NCI-H146 treated with DMSO at 0.1 percent for 48 hours (cell line): ENCODE results near the gene GPR27.

Experiments used
- DNase-seq: peaks from one replicate; lab custom pipeline; 2025; ENCODE audit not compliant: unreplicated experiment; lab: John Stamatoyannopoulos, UW

Gene GPR27

GRCh38 chr3:71732637-71733036 lies 21.0 kb upstream of the GPR27 start:
- no peak for DNase-seq

- DNase-seq = no peak
These were observed 20.3 kb upstream of the GPR27 start for GRCh38 chr3:71733319-71733718.

GRCh38 chr3:71734881-71735280 lies 18.8 kb upstream of the GPR27 start:
- no peak for DNase-seq

GRCh38 chr3:71742621-71743020 lies 11.0 kb upstream of the GPR27 start:
- DNase-seq = no peak

- DNase-seq = no peak
These were observed 8.9 kb upstream of the GPR27 start for GRCh38 chr3:71744738-71745137.

- DNase-seq = no peak
These were observed 2.1 kb upstream of the GPR27 start for GRCh38 chr3:71751602-71752001.

- DNase-seq = no peak
These were observed 589 bp upstream of the GPR27 start for GRCh38 chr3:71752831-71753700.

GRCh38 chr3:71754610-71755253 lies 1.1 kb downstream of the GPR27 start:
- DNase-seq = no peak

- no peak for DNase-seq
These were observed 4.4 kb downstream of the GPR27 start for GRCh38 chr3:71758091-71758490.

- no peak for DNase-seq
These were observed 5.7 kb downstream of the GPR27 start for GRCh38 chr3:71759401-71759800.

GRCh38 chr3:71760140-71760539 lies 6.5 kb downstream of the GPR27 start:
- no peak for DNase-seq

GRCh38 chr3:71763426-71763825 lies 9.8 kb downstream of the GPR27 start:
- DNase-seq = no peak

GRCh38 chr3:71771126-71771525 lies 17.5 kb downstream of the GPR27 start:
- no peak for DNase-seq

- DNase-seq = no peak
These were observed 18.2 kb downstream of the GPR27 start for GRCh38 chr3:71771884-71772283.

GRCh38 chr3:71776538-71776937 lies 22.9 kb downstream of the GPR27 start:
- DNase-seq = no peak

GRCh38 chr3:71778353-71778752 lies 24.7 kb downstream of the GPR27 start:
- no peak for DNase-seq

GRCh38 chr3:71779674-71780377 lies 26.2 kb downstream of the GPR27 start:
- no peak for DNase-seq

GRCh38 chr3:71780430-71780829 lies 26.8 kb downstream of the GPR27 start:
- DNase-seq = no peak

GRCh38 chr3:71783152-71783551 lies 29.5 kb downstream of the GPR27 start:
- no peak for DNase-seq

- no peak for DNase-seq
These were observed 30.7 kb downstream of the GPR27 start for GRCh38 chr3:71784201-71784913.

- DNase-seq = no peak
These were observed 31.4 kb downstream of the GPR27 start, which contains the start of gene PROK2 for GRCh38 chr3:71784914-71785531. Gene PROK2, minus strand, starts transcription at chr3:71785148. Its CDS starts 96 bp downstream, at chr3:71785052.
